GM23338 (cell line): ENCODE measurements around the gene WSCD2. TPM values are rescaled to one million over a fixed set of nuclear protein-coding genes. Genes with fewer than 3 reads are reported as not detected.

Experiments used
- ATAC-seq: fragments of 200-7000 bp; cut with Tn5 transposase; 3 replicates; pipeline ENCODE4 v1.9.1; 2020
- DNase-seq: peaks from one replicate; pipeline ENCODE4 v3.0.0-alpha.2; 2015; ENCODE audit warnings: low spot score
- H2AFZ ChIP-seq: fragments of 200-600 bp; sonication (generic); 2 replicates; pipeline ENCODE4 v1.8.0; 2016; ENCODE audit warnings: antibody characterized with exemption, mild to moderate bottlenecking, moderate library complexity
- H3F3A ChIP-seq: fragments of 200-600 bp; sonication (generic); replicated peaks from 2 replicates; pipeline ENCODE4 v1.8.0; 2017; ENCODE audit warnings: antibody characterized with exemption, mixed run types, low read depth
- H3K27ac ChIP-seq: fragments of 200-600 bp; sonication (generic); 2 replicates; pipeline ENCODE4 v1.6.1; 2016; ENCODE audit warnings: low read depth
- H3K27me3 ChIP-seq: fragments of 200-600 bp; sonication (generic); 2 replicates; pipeline ENCODE4 v1.8.0; 2016; ENCODE audit warnings: mild to moderate bottlenecking, mixed run types, moderate library complexity; ENCODE audit not compliant: insufficient read depth
- H3K36me3 ChIP-seq: fragments of 200-600 bp; sonication (generic); 2 replicates; pipeline ENCODE4 v1.8.0; 2016; ENCODE audit warnings: mild to moderate bottlenecking; ENCODE audit not compliant: insufficient read depth
- H3K4me1 ChIP-seq: fragments of 200-600 bp; sonication (generic); 2 replicates; pipeline ENCODE4 v1.8.0; 2016; ENCODE audit warnings: mild to moderate bottlenecking, moderate library complexity; ENCODE audit not compliant: insufficient read depth
- H3K4me2 ChIP-seq: fragments of 200-600 bp; sonication (generic); 2 replicates; pipeline ENCODE4 v1.7.1; 2017; ENCODE audit warnings: mixed run types
- H3K4me3 ChIP-seq: fragments of 200-600 bp; sonication (generic); 2 replicates; pipeline ENCODE4 v1.6.1; 2016; ENCODE audit warnings: mixed run types
- H3K79me2 ChIP-seq: fragments of 200-600 bp; sonication (generic); replicated peaks from 2 replicates; pipeline ENCODE4 v1.8.0; 2017; ENCODE audit warnings: mild to moderate bottlenecking; ENCODE audit not compliant: insufficient read depth
- H3K9me2 ChIP-seq: fragments of 200-600 bp; sonication (generic); 2 replicates; pipeline ENCODE4 v1.8.0; 2017; ENCODE audit not compliant: insufficient read depth
- H4K20me1 ChIP-seq: fragments of 200-600 bp; sonication (generic); replicated peaks from 2 replicates; pipeline ENCODE4 v1.8.0; 2017; ENCODE audit warnings: mild to moderate bottlenecking; ENCODE audit not compliant: insufficient read depth
- H3K27ac Mint-ChIP-seq: 2 replicates; pipeline ENCODE4 v1.8.0; 2020; ENCODE audit warnings: inconsistent platforms, mild to moderate bottlenecking, moderate library complexity, mixed read lengths
- H3K27me3 Mint-ChIP-seq: 3 replicates; pipeline ENCODE4 v1.8.0; 2022; ENCODE audit warnings: low read depth, mild to moderate bottlenecking, moderate library complexity, mixed read lengths, inconsistent platforms; ENCODE audit not compliant: insufficient read depth, poor library complexity
- H3K36me3 Mint-ChIP-seq: 3 replicates; pipeline ENCODE4 v1.8.0; 2021; ENCODE audit warnings: low read depth, mild to moderate bottlenecking, inconsistent platforms, moderate library complexity, mixed read lengths
- H3K4me1 Mint-ChIP-seq: 3 replicates; pipeline ENCODE4 v1.8.0; 2020; ENCODE audit warnings: mild to moderate bottlenecking, inconsistent platforms, mixed read lengths
- H3K4me3 Mint-ChIP-seq: 3 replicates; pipeline ENCODE4 v1.8.0; 2021; ENCODE audit warnings: moderate library complexity, mild to moderate bottlenecking, inconsistent platforms, mixed read lengths
- H3K9me3 Mint-ChIP-seq: 3 replicates; pipeline ENCODE4 v1.8.0; 2020; ENCODE audit warnings: moderate library complexity, mild to moderate bottlenecking, inconsistent platforms, mixed read lengths
- EZH2 ChIP-seq: fragments of 200-600 bp; sonication (generic); IDR thresholded peaks from one replicate; pipeline ENCODE4 v1.8.0; 2017; ENCODE audit warnings: antibody characterized with exemption, mild to moderate bottlenecking, low read depth; ENCODE audit not compliant: unreplicated experiment
- EZH2phosphoT487 ChIP-seq: fragments of 200-600 bp; sonication (generic); IDR thresholded peaks from one replicate; pipeline ENCODE4 v1.8.1; 2018; ENCODE audit warnings: antibody characterized with exemption; ENCODE audit not compliant: unreplicated experiment
- JUNB ChIP-seq: IDR thresholded peaks from one replicate; pipeline ENCODE4 v1.6.1; 2016; ENCODE audit warnings: antibody characterized with exemption; ENCODE audit not compliant: unreplicated experiment
- POLR2AphosphoS5 ChIP-seq: IDR thresholded peaks from 2 replicates; pipeline ENCODE4 v1.6.1; 2016; ENCODE audit warnings: antibody characterized with exemption, low read depth
- STAT1 ChIP-seq: IDR thresholded peaks from one replicate; pipeline ENCODE4 v1.6.1; 2016; ENCODE audit warnings: antibody characterized with exemption; ENCODE audit not compliant: unreplicated experiment
- polyA plus RNA-seq: library from polyadenylated mRNA; unstranded; fragments of >200 nt; fragmentation: Nextera tagmentation; extraction: Ambion mirVana; gene quantifications from 2 replicates; pipeline ENCODE4 v1.2.1, GENCODE V29; 2016
- total RNA-seq: library from RNA; depleted of rRNA; stranded (reverse); fragments of >200 nt; shearing (Covaris generic); gene quantifications from 2 replicates; pipeline ENCODE4 v1.2.3, GENCODE V29; 2014
- TF ChIP-seq, protein P1 (sequence below): fragments of 250-450 bp; sonication (Bioruptor Pico); IDR thresholded peaks from 2 replicates; pipeline ENCODE4 v1.5.0; 2020; ENCODE audit warnings: mild to moderate bottlenecking, moderate library complexity
- TF ChIP-seq, protein P2 (sequence below): IDR thresholded peaks from one replicate; pipeline ENCODE4 v1.6.1; 2018; ENCODE audit warnings: antibody characterized with exemption; ENCODE audit not compliant: unreplicated experiment

WSCD2 gene
- total and polyA plus RNA-seq, 2 experiments from 2014 or later: 0.66 to 3.1 TPM

DNA sequence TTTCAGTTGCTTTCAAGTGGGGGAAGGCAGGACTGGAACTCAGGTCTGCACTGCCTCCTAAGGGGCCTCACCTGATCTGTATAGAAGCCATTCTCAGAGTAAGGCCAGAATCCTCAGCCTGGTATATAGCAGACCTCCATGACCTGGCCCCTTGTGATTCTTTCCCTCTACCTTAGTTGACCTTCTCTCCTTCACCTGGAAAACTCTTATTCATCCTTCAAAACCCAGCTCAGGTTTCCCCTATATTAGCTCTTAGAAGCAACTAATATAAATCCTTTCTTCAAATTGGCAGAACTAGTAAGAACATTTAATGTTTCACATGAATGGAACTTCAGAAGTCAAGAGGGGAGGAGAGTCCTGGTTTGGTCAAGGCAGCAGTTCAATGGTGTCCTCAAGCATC lies 26.0 kb upstream of the WSCD2 start:
- ATAC-seq (no peak), DNase-seq (no peak)
- H3K27ac ChIP-seq: no peak overlapping the region
- H3K4me2 ChIP-seq: no peak overlapping the region
- TF ChIP-seq EZH2phosphoT487 (no peak), POLR2AphosphoS5 (no peak), EZH2 (no peak), JUNB (no peak), STAT1 (no peak)
- TF ChIP-seq, protein P1, sequence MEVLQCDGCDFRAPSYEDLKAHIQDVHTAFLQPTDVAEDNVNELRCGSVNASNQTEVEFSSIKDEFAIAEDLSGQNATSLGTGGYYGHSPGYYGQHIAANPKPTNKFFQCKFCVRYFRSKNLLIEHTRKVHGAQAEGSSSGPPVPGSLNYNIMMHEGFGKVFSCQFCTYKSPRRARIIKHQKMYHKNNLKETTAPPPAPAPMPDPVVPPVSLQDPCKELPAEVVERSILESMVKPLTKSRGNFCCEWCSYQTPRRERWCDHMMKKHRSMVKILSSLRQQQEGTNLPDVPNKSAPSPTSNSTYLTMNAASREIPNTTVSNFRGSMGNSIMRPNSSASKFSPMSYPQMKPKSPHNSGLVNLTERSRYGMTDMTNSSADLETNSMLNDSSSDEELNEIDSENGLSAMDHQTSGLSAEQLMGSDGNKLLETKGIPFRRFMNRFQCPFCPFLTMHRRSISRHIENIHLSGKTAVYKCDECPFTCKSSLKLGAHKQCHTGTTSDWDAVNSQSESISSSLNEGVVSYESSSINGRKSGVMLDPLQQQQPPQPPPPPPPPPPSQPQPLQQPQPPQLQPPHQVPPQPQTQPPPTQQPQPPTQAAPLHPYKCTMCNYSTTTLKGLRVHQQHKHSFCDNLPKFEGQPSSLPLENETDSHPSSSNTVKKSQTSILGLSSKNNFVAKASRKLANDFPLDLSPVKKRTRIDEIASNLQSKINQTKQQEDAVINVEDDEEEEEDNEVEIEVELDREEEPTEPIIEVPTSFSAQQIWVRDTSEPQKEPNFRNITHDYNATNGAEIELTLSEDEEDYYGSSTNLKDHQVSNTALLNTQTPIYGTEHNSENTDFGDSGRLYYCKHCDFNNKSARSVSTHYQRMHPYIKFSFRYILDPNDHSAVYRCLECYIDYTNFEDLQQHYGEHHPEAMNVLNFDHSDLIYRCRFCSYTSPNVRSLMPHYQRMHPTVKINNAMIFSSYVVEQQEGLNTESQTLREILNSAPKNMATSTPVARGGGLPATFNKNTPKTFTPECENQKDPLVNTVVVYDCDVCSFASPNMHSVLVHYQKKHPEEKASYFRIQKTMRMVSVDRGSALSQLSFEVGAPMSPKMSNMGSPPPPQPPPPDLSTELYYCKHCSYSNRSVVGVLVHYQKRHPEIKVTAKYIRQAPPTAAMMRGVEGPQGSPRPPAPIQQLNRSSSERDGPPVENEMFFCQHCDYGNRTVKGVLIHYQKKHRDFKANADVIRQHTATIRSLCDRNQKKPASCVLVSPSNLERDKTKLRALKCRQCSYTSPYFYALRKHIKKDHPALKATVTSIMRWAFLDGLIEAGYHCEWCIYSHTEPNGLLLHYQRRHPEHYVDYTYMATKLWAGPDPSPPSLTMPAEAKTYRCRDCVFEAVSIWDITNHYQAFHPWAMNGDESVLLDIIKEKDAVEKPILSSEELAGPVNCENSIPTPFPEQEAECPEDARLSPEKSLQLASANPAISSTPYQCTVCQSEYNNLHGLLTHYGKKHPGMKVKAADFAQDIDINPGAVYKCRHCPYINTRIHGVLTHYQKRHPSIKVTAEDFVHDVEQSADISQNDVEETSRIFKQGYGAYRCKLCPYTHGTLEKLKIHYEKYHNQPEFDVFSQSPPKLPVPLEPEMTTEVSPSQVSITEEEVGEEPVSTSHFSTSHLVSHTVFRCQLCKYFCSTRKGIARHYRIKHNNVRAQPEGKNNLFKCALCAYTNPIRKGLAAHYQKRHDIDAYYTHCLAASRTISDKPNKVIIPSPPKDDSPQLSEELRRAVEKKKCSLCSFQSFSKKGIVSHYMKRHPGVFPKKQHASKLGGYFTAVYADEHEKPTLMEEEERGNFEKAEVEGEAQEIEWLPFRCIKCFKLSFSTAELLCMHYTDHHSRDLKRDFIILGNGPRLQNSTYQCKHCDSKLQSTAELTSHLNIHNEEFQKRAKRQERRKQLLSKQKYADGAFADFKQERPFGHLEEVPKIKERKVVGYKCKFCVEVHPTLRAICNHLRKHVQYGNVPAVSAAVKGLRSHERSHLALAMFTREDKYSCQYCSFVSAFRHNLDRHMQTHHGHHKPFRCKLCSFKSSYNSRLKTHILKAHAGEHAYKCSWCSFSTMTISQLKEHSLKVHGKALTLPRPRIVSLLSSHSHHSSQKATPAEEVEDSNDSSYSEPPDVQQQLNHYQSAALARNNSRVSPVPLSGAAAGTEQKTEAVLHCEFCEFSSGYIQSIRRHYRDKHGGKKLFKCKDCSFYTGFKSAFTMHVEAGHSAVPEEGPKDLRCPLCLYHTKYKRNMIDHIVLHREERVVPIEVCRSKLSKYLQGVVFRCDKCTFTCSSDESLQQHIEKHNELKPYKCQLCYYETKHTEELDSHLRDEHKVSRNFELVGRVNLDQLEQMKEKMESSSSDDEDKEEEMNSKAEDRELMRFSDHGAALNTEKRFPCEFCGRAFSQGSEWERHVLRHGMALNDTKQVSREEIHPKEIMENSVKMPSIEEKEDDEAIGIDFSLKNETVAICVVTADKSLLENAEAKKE (CRISPR knock-in tag): no peak
- TF ChIP-seq, protein P2, sequence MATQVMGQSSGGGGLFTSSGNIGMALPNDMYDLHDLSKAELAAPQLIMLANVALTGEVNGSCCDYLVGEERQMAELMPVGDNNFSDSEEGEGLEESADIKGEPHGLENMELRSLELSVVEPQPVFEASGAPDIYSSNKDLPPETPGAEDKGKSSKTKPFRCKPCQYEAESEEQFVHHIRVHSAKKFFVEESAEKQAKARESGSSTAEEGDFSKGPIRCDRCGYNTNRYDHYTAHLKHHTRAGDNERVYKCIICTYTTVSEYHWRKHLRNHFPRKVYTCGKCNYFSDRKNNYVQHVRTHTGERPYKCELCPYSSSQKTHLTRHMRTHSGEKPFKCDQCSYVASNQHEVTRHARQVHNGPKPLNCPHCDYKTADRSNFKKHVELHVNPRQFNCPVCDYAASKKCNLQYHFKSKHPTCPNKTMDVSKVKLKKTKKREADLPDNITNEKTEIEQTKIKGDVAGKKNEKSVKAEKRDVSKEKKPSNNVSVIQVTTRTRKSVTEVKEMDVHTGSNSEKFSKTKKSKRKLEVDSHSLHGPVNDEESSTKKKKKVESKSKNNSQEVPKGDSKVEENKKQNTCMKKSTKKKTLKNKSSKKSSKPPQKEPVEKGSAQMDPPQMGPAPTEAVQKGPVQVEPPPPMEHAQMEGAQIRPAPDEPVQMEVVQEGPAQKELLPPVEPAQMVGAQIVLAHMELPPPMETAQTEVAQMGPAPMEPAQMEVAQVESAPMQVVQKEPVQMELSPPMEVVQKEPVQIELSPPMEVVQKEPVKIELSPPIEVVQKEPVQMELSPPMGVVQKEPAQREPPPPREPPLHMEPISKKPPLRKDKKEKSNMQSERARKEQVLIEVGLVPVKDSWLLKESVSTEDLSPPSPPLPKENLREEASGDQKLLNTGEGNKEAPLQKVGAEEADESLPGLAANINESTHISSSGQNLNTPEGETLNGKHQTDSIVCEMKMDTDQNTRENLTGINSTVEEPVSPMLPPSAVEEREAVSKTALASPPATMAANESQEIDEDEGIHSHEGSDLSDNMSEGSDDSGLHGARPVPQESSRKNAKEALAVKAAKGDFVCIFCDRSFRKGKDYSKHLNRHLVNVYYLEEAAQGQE: no peak
- no peaks in the 10 kb centered on the region for H3K36me3 ChIP-seq
- no peaks in the 10 kb centered on the region for H3K27me3 Mint-ChIP-seq
- H3K4me1 ChIP-seq: peaks cover 10% of the 10 kb centered on the region; the same call in 1 of the 2 replicates
- H3K9me3 Mint-ChIP-seq: no peaks in the 10 kb centered on the region
- H3K4me3 Mint-ChIP-seq: no peak overlapping the region
- no peaks in the 10 kb centered on the region for H3K9me2 ChIP-seq
- no peaks in the 10 kb centered on the region for H4K20me1 ChIP-seq
- H3K4me3 ChIP-seq: no peak overlapping the region
- H3K79me2 ChIP-seq: no peaks in the 10 kb centered on the region
- H3K36me3 Mint-ChIP-seq: no peaks in the 10 kb centered on the region
- H3F3A ChIP-seq: no peaks in the 10 kb centered on the region
- no peak overlapping the region for H2AFZ ChIP-seq
- peaks cover 15% of the 10 kb centered on the region for H3K4me1 Mint-ChIP-seq
- H3K27ac Mint-ChIP-seq: no peak overlapping the region
- H3K27me3 ChIP-seq: no peaks in the 10 kb centered on the region
